GM06990 (cell line): ENCODE data around the gene HRC.

Source experiments
- DNase-seq: peaks from one replicate; pipeline ENCODE4 v3.0.0-alpha.2; 2011; ENCODE audit not compliant: insufficient read length; ENCODE audit errors: extremely low read depth
- H3K27me3 ChIP-seq: replicated peaks from 2 replicates; pipeline ENCODE4 v1.6.0; 2011; ENCODE audit warnings: low read length; ENCODE audit not compliant: control insufficient read depth, insufficient read depth
- H3K36me3 ChIP-seq: 2 replicates; pipeline ENCODE4 v1.5.1; 2011; ENCODE audit warnings: low read length; ENCODE audit not compliant: control insufficient read depth, insufficient read depth
- H3K4me3 ChIP-seq: replicated peaks from 2 replicates; pipeline ENCODE4 v1.5.1; 2011; ENCODE audit warnings: low read depth, mild to moderate bottlenecking, control low read depth, low read length
- CTCF ChIP-seq: IDR thresholded peaks from 2 replicates; pipeline ENCODE4 v1.5.1; 2011; ENCODE audit warnings: low read length, control low read depth, mild to moderate bottlenecking, inconsistent platforms; ENCODE audit not compliant: insufficient read depth, poor library complexity, severe bottlenecking

The HRC gene

GRCh38 chr19:49102303-49102702 lies 52.9 kb downstream of the HRC start:
- Histone ChIP-seq H3K27me3 (no peaks in the 10 kb centered on the region), H3K36me3 (peaks cover 56% of the 10 kb centered on the region), H3K4me3 (no peak overlapping the region)
- TF ChIP-seq CTCF, result no peak
- DNase-seq, result no peak
